Measurements from ENCODE around the gene SLC6A13. TPM values are rescaled to one million over a fixed set of nuclear protein-coding genes. Genes with fewer than 3 reads are reported as not detected.

The SLC6A13 gene
- total and polyA plus RNA-seq, 7 donors = 0.10 to 0.55 TPM; not detected in 5

DNA sequence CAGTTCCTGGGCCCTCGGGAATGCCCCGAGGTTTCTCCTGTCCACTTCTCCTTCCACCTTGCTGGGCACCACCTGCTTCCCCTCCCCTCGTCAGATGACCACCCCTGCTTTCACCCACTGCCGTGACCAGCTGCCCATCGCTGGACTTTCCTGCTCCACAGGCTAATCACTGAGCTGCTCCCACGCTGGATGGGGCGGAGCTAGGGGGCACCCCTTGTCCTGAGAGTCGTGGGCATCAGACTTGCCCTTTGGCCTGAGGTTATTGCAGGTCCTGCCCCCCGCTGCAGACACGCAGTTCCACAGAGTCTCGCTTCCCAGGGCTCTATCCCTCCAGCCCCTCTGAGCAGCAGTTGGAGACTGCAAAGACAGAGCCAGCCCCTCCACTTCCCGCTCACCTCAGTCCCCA is 49.1 kb downstream of the SLC6A13 start:
- WGBS, 2 donors = 8 to 43% methylated on average over 12 of the region's 12 CpGs
- Histone ChIP-seq H3K27ac (no peak overlapping the region), H3K4me1 (peaks cover 0 to 10% (median 0%) of the 10 kb centered on the region in 4 donors), H3K4me3 (no peak overlapping the region), H3K27me3 (peaks cover 0 to 60% (median 31%) of the 10 kb centered on the region in 3 donors), H3K36me3 (no peaks in the 10 kb centered on the region), H3K9me3 (no peaks in the 10 kb centered on the region)
- intact Hi-C loops (cut with DNase I) = no loop called here
- DNase-seq = no peak
- TF ChIP-seq EP300 (IDR thresholded peaks at IDR 0.05) = no peak
- TF ChIP-seq, protein P1, sequence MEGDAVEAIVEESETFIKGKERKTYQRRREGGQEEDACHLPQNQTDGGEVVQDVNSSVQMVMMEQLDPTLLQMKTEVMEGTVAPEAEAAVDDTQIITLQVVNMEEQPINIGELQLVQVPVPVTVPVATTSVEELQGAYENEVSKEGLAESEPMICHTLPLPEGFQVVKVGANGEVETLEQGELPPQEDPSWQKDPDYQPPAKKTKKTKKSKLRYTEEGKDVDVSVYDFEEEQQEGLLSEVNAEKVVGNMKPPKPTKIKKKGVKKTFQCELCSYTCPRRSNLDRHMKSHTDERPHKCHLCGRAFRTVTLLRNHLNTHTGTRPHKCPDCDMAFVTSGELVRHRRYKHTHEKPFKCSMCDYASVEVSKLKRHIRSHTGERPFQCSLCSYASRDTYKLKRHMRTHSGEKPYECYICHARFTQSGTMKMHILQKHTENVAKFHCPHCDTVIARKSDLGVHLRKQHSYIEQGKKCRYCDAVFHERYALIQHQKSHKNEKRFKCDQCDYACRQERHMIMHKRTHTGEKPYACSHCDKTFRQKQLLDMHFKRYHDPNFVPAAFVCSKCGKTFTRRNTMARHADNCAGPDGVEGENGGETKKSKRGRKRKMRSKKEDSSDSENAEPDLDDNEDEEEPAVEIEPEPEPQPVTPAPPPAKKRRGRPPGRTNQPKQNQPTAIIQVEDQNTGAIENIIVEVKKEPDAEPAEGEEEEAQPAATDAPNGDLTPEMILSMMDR (IDR thresholded peaks at IDR 0.05) = no peak
- no peak for TF ChIP-seq POLR2AphosphoS5 (IDR thresholded peaks at IDR 0.05)
- TF ChIP-seq POLR2A (IDR thresholded peaks at IDR 0.05) = no peak

DNA sequence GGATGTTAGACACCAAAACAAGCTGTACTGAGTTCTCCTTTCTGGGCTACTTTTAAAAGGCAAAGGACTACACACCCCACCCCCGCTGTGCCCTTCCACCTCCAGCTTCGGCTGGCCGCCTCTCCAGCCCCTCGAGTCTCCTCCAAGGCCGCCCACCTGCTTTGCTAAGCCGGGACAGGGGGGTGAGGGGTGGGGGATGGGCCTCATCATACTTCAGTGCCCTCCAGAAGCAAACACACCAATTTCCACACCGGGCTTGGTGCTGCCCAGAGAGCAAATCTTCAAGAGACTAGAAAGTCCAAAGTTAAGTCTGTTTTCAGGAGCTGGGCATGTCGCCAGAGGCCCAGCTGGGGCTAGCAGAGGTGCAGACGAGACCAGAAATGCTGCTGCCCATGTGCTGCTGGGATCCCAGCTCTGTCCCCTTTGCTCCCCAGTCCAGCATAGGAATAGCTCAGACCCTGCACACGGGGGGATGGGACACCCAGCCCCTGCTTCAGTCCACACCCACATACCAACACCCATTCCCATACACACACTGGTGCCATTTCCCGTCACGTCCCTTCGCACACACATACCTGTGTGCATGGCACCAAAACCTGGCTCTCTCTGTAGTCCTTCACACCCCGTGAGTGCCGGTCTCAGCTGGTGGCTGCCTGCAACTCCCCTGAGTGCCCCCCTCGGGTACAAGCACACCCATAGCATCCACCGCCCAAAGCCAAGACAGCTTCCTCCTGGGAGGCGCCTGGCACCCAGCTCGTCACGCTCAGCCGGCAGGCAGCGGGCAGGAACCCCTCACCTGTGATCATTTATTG is 49.7 kb downstream of the SLC6A13 start:
- intact Hi-C loops (cut with DNase I) = no loop called here
- Histone ChIP-seq H3K9me3 (no peaks in the 10 kb centered on the region), H3K36me3 (no peaks in the 10 kb centered on the region), H3K27me3 (peaks cover 0 to 57% (median 34%) of the 10 kb centered on the region in 3 donors), H3K4me3 (no peak overlapping the region), H3K4me1 (peaks cover 0 to 10% (median 0%) of the 10 kb centered on the region in 4 donors), H3K27ac (peak overlapping the region in 1 of 4 donors; percentile 3)
- no peak for DNase-seq
- 14 to 46% methylated on average over 22 of the region's 22 CpGs for WGBS, 2 donors
- TF ChIP-seq POLR2A (IDR thresholded peaks at IDR 0.05) (no peak), POLR2AphosphoS5 (IDR thresholded peaks at IDR 0.05) (no peak), EP300 (IDR thresholded peaks at IDR 0.05) (no peak)
- TF ChIP-seq, protein P1 (IDR thresholded peaks at IDR 0.05) = no peak

DNA sequence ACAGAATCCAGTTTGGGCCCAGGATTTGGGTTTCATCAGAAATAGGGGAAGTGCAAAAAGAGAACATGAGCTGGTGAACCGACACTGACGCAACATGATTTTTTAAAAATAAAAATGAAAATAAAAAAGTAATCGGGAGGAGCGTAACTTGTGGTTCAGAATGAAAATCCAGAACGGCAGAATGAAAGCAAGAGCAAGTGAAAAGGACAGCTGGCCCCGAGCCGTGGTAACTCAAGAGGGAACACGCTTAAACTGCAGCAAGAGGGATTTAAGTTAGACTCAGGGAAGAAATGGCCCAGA is 50.3 kb downstream of the SLC6A13 start:
- Histone ChIP-seq H3K4me1 (peaks cover 0 to 10% (median 0%) of the 10 kb centered on the region in 4 donors), H3K36me3 (no peaks in the 10 kb centered on the region), H3K27ac (peak overlapping the region in 1 of 4 donors; percentile 3), H3K27me3 (peaks cover 0 to 62% (median 36%) of the 10 kb centered on the region in 3 donors), H3K4me3 (no peak overlapping the region), H3K9me3 (no peaks in the 10 kb centered on the region)
- intact Hi-C loops (cut with DNase I) = no loop called here
- DNase-seq = no peak
- 57 to 75% methylated on average over 8 of the region's 8 CpGs for WGBS, 2 donors
- TF ChIP-seq POLR2AphosphoS5 (IDR thresholded peaks at IDR 0.05) (no peak), POLR2A (IDR thresholded peaks at IDR 0.05) (no peak), EP300 (IDR thresholded peaks at IDR 0.05) (no peak)
- TF ChIP-seq, protein P1 (IDR thresholded peaks at IDR 0.05) = no peak

DNA sequence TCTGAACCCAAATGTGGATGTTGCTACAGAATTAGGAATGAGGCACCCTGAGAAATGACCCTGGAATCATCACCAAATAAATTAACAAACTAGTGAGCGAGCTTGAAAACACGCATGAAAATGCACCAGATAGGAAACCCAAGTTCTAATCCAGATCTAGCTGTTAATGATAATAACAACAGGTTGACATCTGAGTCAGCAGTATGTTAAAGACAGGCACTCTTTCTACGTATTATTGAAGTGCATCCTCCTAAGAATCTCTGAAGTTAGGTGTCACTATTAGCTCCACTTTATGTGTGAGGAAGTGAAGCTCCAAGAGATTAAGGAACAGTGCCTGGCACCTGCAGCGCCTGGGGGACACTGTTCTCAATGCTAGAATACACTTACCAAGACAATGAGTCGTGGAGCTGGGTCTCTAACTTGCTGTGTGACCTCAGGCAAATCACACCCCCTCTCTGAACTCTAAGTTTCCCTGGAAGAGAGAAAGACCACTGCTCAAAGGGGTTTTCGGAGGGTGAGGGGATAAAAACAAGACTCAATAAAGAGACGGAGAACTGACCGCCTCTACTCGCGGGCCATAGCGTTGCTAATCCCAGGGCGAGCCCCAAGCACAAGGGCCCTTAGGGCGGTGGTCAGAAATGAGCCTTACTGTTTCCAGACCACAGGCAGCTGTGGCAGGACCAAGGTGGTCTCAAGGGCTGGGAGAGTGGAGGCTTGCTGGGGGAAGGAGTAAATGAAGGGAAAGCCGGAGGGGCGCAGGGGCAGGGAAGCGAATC is 50.8 kb downstream of the SLC6A13 start:
- H3K27me3 ChIP-seq = peaks cover 0 to 65% (median 36%) of the 10 kb centered on the region in 3 donors
- DNase-seq = no peak
- intact Hi-C loops (cut with DNase I) = no loop called here
- WGBS, 2 donors = 89 to 90% methylated on average over 16 of the region's 16 CpGs
- H3K4me1 ChIP-seq = peaks cover 0 to 10% (median 0%) of the 10 kb centered on the region in 4 donors
- no peak overlapping the region for H3K4me3 ChIP-seq
- TF ChIP-seq POLR2A (IDR thresholded peaks at IDR 0.05) = no peak
- TF ChIP-seq, protein P1 (IDR thresholded peaks at IDR 0.05) = no peak
- H3K9me3 ChIP-seq = no peaks in the 10 kb centered on the region
- H3K27ac ChIP-seq = peak overlapping the region in 1 of 4 donors; percentile 3
- H3K36me3 ChIP-seq = no peaks in the 10 kb centered on the region
